Lower leg skin (tissue), 4 donors: ENCODE results near the gene SIL1. TPM values are rescaled to one million over a fixed set of nuclear protein-coding genes. Genes with fewer than 3 reads are reported as not detected.

Experiments
- DNase-seq, 2 donors: peaks; one replicate each; pipeline ENCODE4 v3.0.0-alpha.2; 2019; ENCODE audit warnings: low spot score in 2 of 2
- H3K4me3 ChIP-seq: fragments of 200-600 bp; sonication (generic); 2 replicates; pipeline ENCODE4 v1.5.1; 2017; ENCODE audit warnings: mild to moderate bottlenecking, low read depth; ENCODE audit not compliant: poor library complexity, severe bottlenecking
- CTCF ChIP-seq, 3 donors: fragments of 450-650 bp; IDR thresholded peaks; one replicate each; pipeline ENCODE4 v1.5.1; 2016; ENCODE audit warnings: antibody characterized with exemption in 3 of 3, mild to moderate bottlenecking in 3 of 3, moderate library complexity in 2 of 3
- POLR2A ChIP-seq, 2 donors: fragments of 450-650 bp; IDR thresholded peaks; one replicate each; pipeline ENCODE4 v1.6.1; 2016 to 2017; ENCODE audit warnings: antibody characterized with exemption in 2 of 2, mild to moderate bottlenecking in 1 of 2, moderate library complexity in 1 of 2
- WGBS, 2 donors: methylation state at CpG; one replicate each; pipeline ENCODE4 v1.1.5; 2018; 5-methylcytosine and 5-hydroxymethylcytosine counted together
- intact Hi-C: fragments of 100-400 bp; cut with DNase I; formaldehyde crosslinking; loops from one replicate; pipeline ENCODE4 v1.15.0; 2023; ENCODE audit warnings: low total_unique reads
- total RNA-seq, 4 donors: library from RNA; depleted of rRNA; stranded (reverse); fragments of >200 nt; gene quantifications; one replicate each; pipeline ENCODE4 v1.1.0, GENCODE V29; 2016

Gene SIL1
- total RNA-seq, 4 donors from 2014 or later: 35.1 to 45.4 (median 39.3) TPM

- WGBS, 2 donors: 48 to 79% methylated on average over 1 of the region's 1 CpG
- no peak overlapping the region for H3K4me3 ChIP-seq
- TF ChIP-seq POLR2A (IDR thresholded peaks at IDR 0.05) (no peak), CTCF (IDR thresholded peaks at IDR 0.05) (no peak)
- intact Hi-C loops: no loop called here
- DNase-seq: no peak
These were observed 110.1 kb downstream of the SIL1 start for GRCh38 chr5:139088024-139088423.

GRCh38 chr5:139082813-139083498 is 115.2 kb downstream of the SIL1 start:
- intact Hi-C loops: no loop called here
- H3K4me3 ChIP-seq: no peak overlapping the region
- TF ChIP-seq CTCF (IDR thresholded peaks at IDR 0.05) (no peak), POLR2A (IDR thresholded peaks at IDR 0.05) (no peak)
- DNase-seq: no peak
- WGBS, 2 donors: 62 to 72% methylated on average over 2 of the region's 2 CpGs

GRCh38 chr5:139079991-139080610 is 118.1 kb downstream of the SIL1 start:
- intact Hi-C loops: no loop called here
- no peak for DNase-seq
- 83% methylated on average over 2 of the region's 2 CpGs for WGBS, 2 donors
- H3K4me3 ChIP-seq: no peak overlapping the region
- TF ChIP-seq POLR2A (IDR thresholded peaks at IDR 0.05): no peak
- TF ChIP-seq CTCF (IDR thresholded peaks at IDR 0.05): no peak

- no peak overlapping the region for H3K4me3 ChIP-seq
- 96 to 100% methylated on average over 1 of the region's 1 CpG for WGBS, 2 donors
- DNase-seq: no peak
- no peak for TF ChIP-seq CTCF (IDR thresholded peaks at IDR 0.05)
- TF ChIP-seq POLR2A (IDR thresholded peaks at IDR 0.05): no peak
- intact Hi-C loops: no loop called here
These were observed 118.8 kb downstream of the SIL1 start for GRCh38 chr5:139079225-139079990.

GRCh38 chr5:139078345-139078744 is 119.8 kb downstream of the SIL1 start:
- intact Hi-C loops: no loop called here
- TF ChIP-seq CTCF (IDR thresholded peaks at IDR 0.05) (no peak), POLR2A (IDR thresholded peaks at IDR 0.05) (no peak)
- no peak for DNase-seq
- WGBS, 2 donors: 73 to 90% methylated on average over 4 of the region's 4 CpGs
- no peak overlapping the region for H3K4me3 ChIP-seq
